SKM-1 treated with dmso at 0.1 percent for 144 hours (cell line): ENCODE results near the gene PLEKHM1.
"Not testable (repeated sequence)": the region's sequence is repeated elsewhere in the genome, so short reads cannot be mapped to it uniquely, and the experiment has no call there.

Source experiments
- DNase-seq: peaks from one replicate; lab custom pipeline; 2025; ENCODE audit not compliant: unreplicated experiment; lab: John Stamatoyannopoulos, UW

Gene PLEKHM1

GRCh38 chr17:45490615-45491433 lies at the start of gene PLEKHM1:
TSS of gene PLEKHM1 (minus strand) at chr17:45490721. CDS start at chr17:45482484, 8,237 bp downstream.
- peak; percentile 42 for DNase-seq

- not testable (repeated sequence) for DNase-seq
These were observed 47.6 kb upstream of the PLEKHM1 start for GRCh38 chr17:45538168-45538567.

GRCh38 chr17:45506072-45506471 lies 15.6 kb upstream of the PLEKHM1 start:
- not testable (repeated sequence) for DNase-seq

- DNase-seq, result not testable (repeated sequence)
These were observed 14.7 kb upstream of the PLEKHM1 start for GRCh38 chr17:45505183-45505582.

GRCh38 chr17:45501092-45501707 lies 10.7 kb upstream of the PLEKHM1 start:
- DNase-seq, result not testable (repeated sequence)

DNA sequence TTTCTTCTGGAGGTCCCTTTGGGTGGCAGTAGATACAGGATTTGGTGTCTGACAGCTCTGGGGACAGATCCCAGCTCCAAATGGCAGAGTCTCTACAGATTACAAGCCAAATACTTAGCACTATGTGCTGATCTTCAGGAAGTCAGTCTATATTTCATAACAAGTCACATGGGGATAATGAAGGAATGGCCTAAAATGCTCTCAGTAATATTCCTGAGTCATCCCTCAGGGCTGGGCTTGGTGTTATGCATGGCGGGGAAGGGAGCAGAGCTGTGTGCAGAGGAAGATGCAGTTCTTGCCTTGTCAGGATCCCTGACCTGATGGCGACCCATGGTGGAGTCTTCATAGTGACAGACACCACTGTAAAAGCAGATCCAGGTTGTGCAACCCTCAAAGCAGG lies 10.0 kb upstream of the PLEKHM1 start:
- not testable (repeated sequence) for DNase-seq

DNA sequence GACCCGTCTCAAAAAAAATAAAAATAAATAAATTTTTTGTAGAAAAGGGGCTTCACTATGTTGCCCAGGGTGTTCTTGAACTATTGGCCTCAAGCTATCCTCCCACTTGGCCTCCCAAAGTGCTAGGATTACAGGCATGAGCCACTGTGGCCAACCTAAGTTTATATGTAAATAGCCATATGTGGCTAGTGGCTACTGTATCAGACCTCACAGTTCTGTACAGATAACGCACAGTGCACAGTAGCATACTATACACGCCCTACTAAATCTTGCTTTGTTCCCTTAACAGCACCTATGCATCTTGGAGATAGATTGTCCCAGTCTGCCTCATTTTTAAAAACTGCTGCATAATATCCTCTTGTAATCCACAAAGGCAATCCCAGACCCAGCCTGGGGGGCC lies 8.7 kb upstream of the PLEKHM1 start:
- DNase-seq, result not testable (repeated sequence)

DNA sequence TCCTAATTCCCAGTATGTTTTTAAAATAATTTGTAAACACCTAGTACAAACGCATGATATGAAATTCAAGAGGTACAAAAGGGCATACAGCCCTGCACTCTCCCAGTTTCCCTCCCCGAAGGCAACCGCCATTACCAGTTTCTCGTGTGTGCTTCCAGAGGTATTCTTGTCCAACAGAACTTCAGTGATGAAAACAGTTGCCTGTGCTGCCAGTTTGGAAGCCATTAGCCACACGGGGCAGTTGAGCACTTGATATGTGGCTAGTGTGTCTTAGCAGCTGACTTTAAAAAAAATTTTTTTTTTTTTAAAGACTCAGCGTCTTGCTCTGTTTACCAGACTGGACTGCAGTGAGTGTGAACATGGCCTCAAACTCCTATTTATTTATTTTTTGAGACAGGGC lies 7.9 kb upstream of the PLEKHM1 start:
- not testable (repeated sequence) for DNase-seq

DNA sequence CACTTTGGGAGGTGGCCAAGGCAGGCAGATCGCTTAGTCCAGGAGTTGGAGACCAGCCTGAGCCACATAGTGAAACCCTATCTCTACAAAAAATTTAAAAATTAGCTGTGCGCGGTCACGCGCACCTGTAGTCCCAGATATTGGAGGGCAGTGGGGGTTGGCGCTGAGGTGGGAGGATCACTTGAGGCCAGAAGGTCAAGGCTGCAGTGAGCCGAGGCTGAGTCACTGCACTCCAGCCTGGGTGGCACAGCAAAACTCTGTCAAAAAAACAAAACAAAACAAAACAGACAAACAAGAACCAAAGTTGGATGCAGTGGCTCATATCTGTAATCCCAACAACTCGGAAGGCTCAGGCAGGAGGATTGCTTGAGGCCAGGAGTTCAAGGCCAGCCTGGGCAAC lies 6.9 kb upstream of the PLEKHM1 start:
- DNase-seq, result not testable (repeated sequence)

DNA sequence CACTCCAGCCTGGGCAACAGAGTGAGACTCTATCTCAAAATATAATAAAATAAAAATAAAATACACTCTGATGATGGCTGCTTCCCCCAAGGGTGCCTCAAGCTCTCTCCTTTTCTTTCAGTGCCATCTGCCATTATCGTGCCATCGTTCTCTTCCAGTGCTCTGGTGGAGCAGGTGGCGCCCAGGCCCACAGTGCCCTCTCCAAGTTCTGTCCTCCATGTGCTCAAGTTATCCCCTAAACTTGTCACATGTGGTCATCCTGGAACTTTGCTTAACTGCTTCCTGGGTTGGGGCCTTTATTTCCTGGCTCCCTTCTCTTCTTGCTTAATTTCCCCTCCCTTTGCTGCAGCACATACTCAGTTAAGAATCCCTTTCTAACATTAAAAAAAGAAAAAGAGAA lies 6.0 kb upstream of the PLEKHM1 start:
- DNase-seq, result not testable (repeated sequence)

GRCh38 chr17:45494556-45494955 lies 4.0 kb upstream of the PLEKHM1 start:
- DNase-seq, result not testable (repeated sequence)

- not testable (repeated sequence) for DNase-seq
These were observed 1.6 kb upstream of the PLEKHM1 start for GRCh38 chr17:45492156-45492555.

DNA sequence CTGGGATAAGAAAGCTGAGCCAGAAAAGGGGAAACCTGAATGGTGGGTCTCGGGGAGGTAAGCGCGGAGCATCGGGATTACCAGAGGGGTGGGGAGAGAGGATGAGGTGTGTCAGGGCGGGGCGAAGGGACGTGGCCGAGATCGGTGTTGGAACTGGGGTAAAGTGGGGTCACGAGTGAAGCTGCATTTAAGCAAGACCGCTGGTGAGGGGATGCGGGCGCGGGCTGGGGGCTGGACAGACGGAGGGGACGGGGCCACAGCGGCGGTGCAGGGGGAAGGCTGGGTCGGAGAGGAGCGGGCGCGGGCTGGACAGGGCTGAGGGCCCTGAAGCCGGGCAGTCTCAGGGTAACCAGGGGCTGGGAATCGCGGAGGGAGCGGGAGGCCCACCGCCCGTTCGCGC lies 323 bp downstream of the PLEKHM1 start:
- not testable (repeated sequence) for DNase-seq

DNA sequence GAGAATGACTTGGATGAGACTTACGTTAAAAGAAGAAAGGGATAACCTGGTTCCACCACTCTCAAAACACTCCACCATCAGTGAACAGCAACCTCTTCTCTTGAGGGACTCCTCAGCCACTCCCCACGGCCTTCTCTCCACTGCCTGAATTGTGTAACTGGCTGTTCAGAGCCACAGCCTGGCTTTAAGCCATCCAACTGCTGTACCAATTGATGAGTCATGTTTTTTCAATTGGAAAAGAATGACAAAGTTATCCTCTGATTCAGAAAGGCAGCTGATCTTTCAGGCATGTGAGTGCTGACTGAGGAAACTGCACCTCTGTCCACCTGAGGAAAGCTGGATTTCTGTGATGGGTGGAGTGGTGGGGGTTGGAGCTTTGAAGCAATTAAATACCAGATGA lies 2.8 kb downstream of the PLEKHM1 start:
- peak; percentile 44 for DNase-seq

- DNase-seq, result not testable (repeated sequence)
These were observed 6.8 kb downstream of the PLEKHM1 start for GRCh38 chr17:45483591-45484216.

DNA sequence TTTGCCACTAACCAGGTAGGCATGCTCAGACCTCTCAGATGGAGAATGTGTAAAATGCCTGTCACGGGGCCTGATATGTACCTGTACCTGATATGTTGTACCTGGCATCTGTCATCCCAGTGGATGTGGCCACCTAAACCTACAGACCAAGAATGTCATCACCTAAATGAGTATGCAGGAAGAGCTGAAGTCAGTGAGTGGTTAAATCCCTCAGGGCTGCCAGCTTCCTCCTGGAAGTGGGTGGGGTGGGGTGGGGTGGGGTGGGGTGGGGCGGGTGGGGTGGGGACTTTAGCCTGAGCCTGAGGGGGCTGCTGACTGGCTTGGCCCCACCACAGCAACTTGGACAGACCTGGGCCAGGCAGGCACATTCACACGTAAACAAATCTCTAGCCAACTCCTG lies 7.3 kb downstream of the PLEKHM1 start:
- not testable (repeated sequence) for DNase-seq

DNA sequence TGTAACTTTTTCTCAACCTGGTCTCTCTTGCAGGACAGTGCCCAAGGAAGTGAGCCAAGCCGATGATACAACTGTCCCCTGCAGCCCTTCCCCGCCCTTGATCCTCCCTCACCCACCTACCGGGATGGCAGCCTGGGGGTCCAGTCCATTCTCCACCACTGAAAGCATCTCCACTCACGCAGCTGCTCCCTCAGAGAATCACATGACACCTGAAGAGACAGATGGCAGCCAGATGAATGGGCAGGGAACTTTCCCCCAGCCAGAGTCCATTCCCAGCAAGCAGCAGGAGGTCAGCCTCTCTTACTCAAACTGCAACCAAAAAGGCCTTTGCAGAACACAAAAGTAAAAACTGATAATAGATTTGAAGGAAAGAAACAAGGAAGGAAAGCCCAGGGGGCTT lies 8.2 kb downstream of the PLEKHM1 start:
- DNase-seq, result not testable (repeated sequence)

- not testable (repeated sequence) for DNase-seq
These were observed 15.1 kb downstream of the PLEKHM1 start for GRCh38 chr17:45475436-45475835.

- DNase-seq, result not testable (repeated sequence)
These were observed 18.3 kb downstream of the PLEKHM1 start for GRCh38 chr17:45472249-45472648.

DNA sequence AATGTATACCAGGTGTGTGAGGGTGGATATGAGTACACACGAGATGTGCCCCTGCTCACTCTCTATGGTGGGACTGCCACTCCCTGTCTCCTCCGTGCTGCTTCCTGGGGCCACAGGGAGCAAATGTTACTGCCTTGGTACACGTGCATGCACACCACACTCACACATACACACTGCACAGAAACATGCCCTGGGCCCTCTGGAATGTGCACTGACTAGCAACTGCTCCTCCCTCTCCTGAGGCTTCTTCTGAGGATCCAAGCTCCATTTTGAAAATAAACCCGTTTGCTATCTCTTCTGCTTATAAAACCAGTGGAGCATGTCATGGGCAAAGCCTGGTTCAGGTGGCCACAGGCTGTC lies 21.3 kb downstream of the PLEKHM1 start:
- not testable (repeated sequence) for DNase-seq

DNA sequence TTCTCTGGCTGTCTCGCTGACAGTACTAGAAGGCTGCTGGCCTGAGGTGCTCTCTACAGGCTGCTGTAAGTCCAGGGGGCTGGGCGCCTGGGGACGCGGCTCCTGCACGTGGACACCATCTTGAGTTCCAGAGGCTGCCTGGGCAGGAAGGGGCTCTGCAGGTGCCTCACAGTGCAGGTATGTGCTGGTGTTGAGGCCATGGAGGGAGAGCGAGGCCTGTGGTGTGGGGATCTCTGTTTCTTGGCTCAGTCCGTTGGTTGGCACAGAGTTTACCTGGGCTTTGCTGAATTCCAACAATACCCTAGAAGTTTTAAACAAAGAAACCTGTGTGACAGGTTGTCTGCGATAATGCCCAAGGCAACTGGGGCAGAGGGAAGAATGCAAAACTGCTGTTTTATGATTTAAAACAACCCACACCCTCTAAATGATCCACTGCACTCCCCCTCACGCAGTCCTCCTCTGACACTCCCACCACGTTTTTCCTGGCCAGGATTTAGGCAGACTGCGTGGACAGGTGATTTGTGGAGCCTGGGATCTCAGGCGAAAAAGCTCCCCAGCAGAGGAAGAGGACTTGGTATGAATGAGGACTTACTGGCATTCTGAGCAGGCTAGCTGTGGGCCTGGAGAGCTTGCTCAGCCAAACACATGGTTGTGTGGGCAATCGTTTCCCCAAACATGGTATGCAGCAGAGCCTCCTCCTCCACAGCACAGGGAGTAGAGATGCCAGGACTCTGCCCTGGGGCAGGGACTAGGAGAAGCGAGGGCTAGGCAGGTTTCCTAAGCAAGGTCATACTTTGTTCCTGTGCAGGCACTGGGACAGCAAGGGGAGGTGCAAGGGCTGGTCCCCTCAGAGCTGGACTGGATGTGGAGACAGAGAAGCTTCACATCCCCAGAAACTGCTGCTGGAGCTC lies 22.0 kb downstream of the PLEKHM1 start:
- DNase-seq, result not testable (repeated sequence)
